GM12891 (cell line): ENCODE measurements around the gene LRMDA.

ENCODE experiments used
- DNase-seq: peaks from one replicate; pipeline ENCODE4 v3.0.0; 2011; ENCODE audit warnings: low spot score; ENCODE audit not compliant: insufficient read length
- FAIRE-seq: peaks from 2 replicates; lab custom pipeline; 2011; peaks lifted over from hg19 to GRCh38; lab: Jason Lieb, UNC
- PAX5 ChIP-seq: IDR thresholded peaks from 2 replicates; pipeline ENCODE4 v1.6.1; 2011; ENCODE audit warnings: low read length, moderate library complexity, mild to moderate bottlenecking; ENCODE audit not compliant: insufficient read depth, severe bottlenecking
- POLR2A ChIP-seq: IDR thresholded peaks from 2 replicates; pipeline ENCODE4 v1.6.1; 2011; ENCODE audit warnings: low read depth, low read length, control low read depth
- POLR2AphosphoS5 ChIP-seq: IDR thresholded peaks from 2 replicates; pipeline ENCODE4 v1.6.1; 2011; ENCODE audit warnings: low read depth, low read length, control low read depth
- POU2F2 ChIP-seq: IDR thresholded peaks from 2 replicates; pipeline ENCODE4 v1.6.1; 2011; ENCODE audit warnings: low read depth, mild to moderate bottlenecking, control low read depth, low read length, moderate library complexity
- SPI1 ChIP-seq: IDR thresholded peaks from 2 replicates; pipeline ENCODE4 v1.6.1; 2011; ENCODE audit warnings: low read depth, low read length, control low read depth
- TAF1 ChIP-seq: IDR thresholded peaks from 2 replicates; pipeline ENCODE4 v1.6.1; 2011; ENCODE audit warnings: low read depth, low read length, control low read depth

The LRMDA gene

GRCh38 chr10:76023007-76023406, 591.6 kb downstream of the LRMDA start:
- DNase-seq (no peak), FAIRE-seq (no peak)
- TF ChIP-seq POLR2A (no peak), POLR2AphosphoS5 (no peak), POU2F2 (no peak), PAX5 (no peak), TAF1 (no peak), SPI1 (no peak)

- DNase-seq (no peak), FAIRE-seq (no peak)
- TF ChIP-seq POLR2A: no peak
- TF ChIP-seq PAX5: no peak
- TF ChIP-seq TAF1: no peak
- no peak for TF ChIP-seq POLR2AphosphoS5
- TF ChIP-seq SPI1: no peak
- no peak for TF ChIP-seq POU2F2
Observed at GRCh38 chr10:76024460-76025123, 593.2 kb downstream of the LRMDA start.

GRCh38 chr10:76025124-76025477, 593.7 kb downstream of the LRMDA start:
- no peak for FAIRE-seq
- no peak for DNase-seq
- no peak for TF ChIP-seq POLR2A
- no peak for TF ChIP-seq PAX5
- no peak for TF ChIP-seq SPI1
- TF ChIP-seq POU2F2: no peak
- no peak for TF ChIP-seq TAF1
- TF ChIP-seq POLR2AphosphoS5: no peak

- FAIRE-seq (no peak), DNase-seq (no peak)
- TF ChIP-seq SPI1 (no peak), POLR2AphosphoS5 (no peak), POLR2A (no peak), POU2F2 (no peak), PAX5 (no peak), TAF1 (no peak)
Observed at GRCh38 chr10:76026176-76026771, 594.9 kb downstream of the LRMDA start.

- DNase-seq: no peak
- TF ChIP-seq TAF1 (no peak), SPI1 (no peak), POLR2AphosphoS5 (no peak), POLR2A (no peak)
- FAIRE-seq: no peak
Observed at GRCh38 chr10:76026905-76027304, 595.5 kb downstream of the LRMDA start.

- TF ChIP-seq POLR2AphosphoS5 (no peak), TAF1 (no peak)
- DNase-seq: no peak
- FAIRE-seq: no peak
Observed at GRCh38 chr10:76029782-76030181, 598.4 kb downstream of the LRMDA start.

GRCh38 chr10:76031099-76031498, 599.7 kb downstream of the LRMDA start:
- DNase-seq: no peak
- FAIRE-seq: no peak
- no peak for TF ChIP-seq POU2F2
- TF ChIP-seq TAF1: no peak
- TF ChIP-seq PAX5: no peak
- TF ChIP-seq POLR2AphosphoS5: no peak
- TF ChIP-seq POLR2A: no peak
- TF ChIP-seq SPI1: no peak

- FAIRE-seq (no peak), DNase-seq (no peak)
Observed at GRCh38 chr10:76031769-76032699, 600.6 kb downstream of the LRMDA start.

GRCh38 chr10:76032700-76033039, 601.2 kb downstream of the LRMDA start:
- no peak for DNase-seq
- TF ChIP-seq POU2F2 (no peak), PAX5 (no peak)
- no peak for FAIRE-seq

More at GRCh38 chr10:76031769-76032699, 600.6 kb downstream of the LRMDA start:
- TF ChIP-seq SPI1: no peak
- no peak for TF ChIP-seq PAX5
- TF ChIP-seq POLR2AphosphoS5: no peak
- no peak for TF ChIP-seq TAF1
- TF ChIP-seq POU2F2: no peak
- TF ChIP-seq POLR2A: no peak
